ENCODE results near the gene LRRC71. TPM values are rescaled to one million over a fixed set of nuclear protein-coding genes. Genes with fewer than 3 reads are reported as not detected.

Gene LRRC71
- total and polyA plus RNA-seq, 4 donors = 0.30 to 8.5 (median 6.2) TPM

- Histone ChIP-seq H3K27me3 (ENCODE audit: control insufficient read depth, insufficient read depth, low read length) (peaks cover 42% of the 10 kb centered on the region), H3K27ac (ENCODE audit: low read depth, low read length) (no peak overlapping the region), H3K9me3 (ENCODE audit: control insufficient read depth, insufficient read depth, low read length) (peaks cover 1% of the 10 kb centered on the region), H3K36me3 (ENCODE audit: control insufficient read depth, insufficient read depth, low read length) (peaks cover 3% of the 10 kb centered on the region), H3K4me1 (ENCODE audit: control insufficient read depth, insufficient read depth, low read length) (peaks cover 23% of the 10 kb centered on the region), H3K4me3 (ENCODE audit: low read depth, low read length) (no peak overlapping the region)
- DNase-seq (ENCODE audit: low read depth in 4 of 6, low spot score in 6 of 6) = no peak
- 79% methylated on average over 2 of the region's 2 CpGs for WGBS (ENCODE audit: insufficient coverage)
Measured at GRCh38 chr1:156912310-156912709, 8.1 kb upstream of the LRRC71 start.

- peaks cover 39% of the 10 kb centered on the region for H3K27me3 ChIP-seq (ENCODE audit: control insufficient read depth, insufficient read depth, low read length)
- WGBS (ENCODE audit: insufficient coverage) = 57% methylated on average over 22 of the region's 24 CpGs
- DNase-seq (ENCODE audit: low read depth in 4 of 6, low spot score in 6 of 6) = no peak
- no peak overlapping the region for H3K4me3 ChIP-seq (ENCODE audit: low read depth, low read length)
- peaks cover 3% of the 10 kb centered on the region for H3K36me3 ChIP-seq (ENCODE audit: control insufficient read depth, insufficient read depth, low read length)
- peaks cover 1% of the 10 kb centered on the region for H3K9me3 ChIP-seq (ENCODE audit: control insufficient read depth, insufficient read depth, low read length)
- no peak overlapping the region for H3K27ac ChIP-seq (ENCODE audit: low read depth, low read length)
- H3K4me1 ChIP-seq (ENCODE audit: control insufficient read depth, insufficient read depth, low read length) = peaks cover 20% of the 10 kb centered on the region
Measured at GRCh38 chr1:156912861-156913808, 7.3 kb upstream of the LRRC71 start.

GRCh38 chr1:156913809-156914387 is 6.5 kb upstream of the LRRC71 start:
- Histone ChIP-seq H3K27ac (ENCODE audit: low read depth, low read length) (no peak overlapping the region), H3K4me1 (ENCODE audit: control insufficient read depth, insufficient read depth, low read length) (peaks cover 17% of the 10 kb centered on the region), H3K36me3 (ENCODE audit: control insufficient read depth, insufficient read depth, low read length) (no peaks in the 10 kb centered on the region), H3K27me3 (ENCODE audit: control insufficient read depth, insufficient read depth, low read length) (peaks cover 38% of the 10 kb centered on the region), H3K9me3 (ENCODE audit: control insufficient read depth, insufficient read depth, low read length) (peaks cover 1% of the 10 kb centered on the region), H3K4me3 (ENCODE audit: low read depth, low read length) (no peak overlapping the region)
- no peak for DNase-seq (ENCODE audit: low read depth in 4 of 6, low spot score in 6 of 6)
- 79% methylated on average over 10 of the region's 13 CpGs for WGBS (ENCODE audit: insufficient coverage)

- DNase-seq (ENCODE audit: low read depth in 4 of 6, low spot score in 6 of 6) = no peak
- 86% methylated on average over 6 of the region's 9 CpGs for WGBS (ENCODE audit: insufficient coverage)
- H3K27ac ChIP-seq (ENCODE audit: low read depth, low read length) = no peak overlapping the region
- peaks cover 37% of the 10 kb centered on the region for H3K27me3 ChIP-seq (ENCODE audit: control insufficient read depth, insufficient read depth, low read length)
- H3K4me1 ChIP-seq (ENCODE audit: control insufficient read depth, insufficient read depth, low read length) = peaks cover 17% of the 10 kb centered on the region
- H3K9me3 ChIP-seq (ENCODE audit: control insufficient read depth, insufficient read depth, low read length) = peaks cover 1% of the 10 kb centered on the region
- no peak overlapping the region for H3K4me3 ChIP-seq (ENCODE audit: low read depth, low read length)
- no peaks in the 10 kb centered on the region for H3K36me3 ChIP-seq (ENCODE audit: control insufficient read depth, insufficient read depth, low read length)
Measured at GRCh38 chr1:156914440-156914856, 6.0 kb upstream of the LRRC71 start.

- Histone ChIP-seq H3K4me1 (ENCODE audit: control insufficient read depth, insufficient read depth, low read length) (peaks cover 24% of the 10 kb centered on the region), H3K27me3 (ENCODE audit: control insufficient read depth, insufficient read depth, low read length) (peaks cover 76% of the 10 kb centered on the region), H3K4me3 (ENCODE audit: low read depth, low read length) (peak overlapping the region; percentile 29), H3K27ac (ENCODE audit: low read depth, low read length) (no peak overlapping the region), H3K9me3 (ENCODE audit: control insufficient read depth, insufficient read depth, low read length) (peaks cover 1% of the 10 kb centered on the region), H3K36me3 (ENCODE audit: control insufficient read depth, insufficient read depth, low read length) (no peaks in the 10 kb centered on the region)
- WGBS (ENCODE audit: insufficient coverage) = 100% methylated on average over 1 of the region's 7 CpGs
- DNase-seq (ENCODE audit: low read depth in 4 of 6, low spot score in 6 of 6) = no peak
Measured at GRCh38 chr1:156921053-156921529, 659 bp downstream of the LRRC71 start.

GRCh38 chr1:156922986-156923669 is 2.7 kb downstream of the LRRC71 start:
- H3K4me3 ChIP-seq (ENCODE audit: low read depth, low read length) = no peak overlapping the region
- H3K36me3 ChIP-seq (ENCODE audit: control insufficient read depth, insufficient read depth, low read length) = peaks cover 2% of the 10 kb centered on the region
- no peaks in the 10 kb centered on the region for H3K9me3 ChIP-seq (ENCODE audit: control insufficient read depth, insufficient read depth, low read length)
- H3K27me3 ChIP-seq (ENCODE audit: control insufficient read depth, insufficient read depth, low read length) = peaks cover 92% of the 10 kb centered on the region
- H3K4me1 ChIP-seq (ENCODE audit: control insufficient read depth, insufficient read depth, low read length) = peaks cover 35% of the 10 kb centered on the region
- 6% methylated on average over 8 of the region's 11 CpGs for WGBS (ENCODE audit: insufficient coverage)
- H3K27ac ChIP-seq (ENCODE audit: low read depth, low read length) = no peak overlapping the region
- DNase-seq (ENCODE audit: low read depth in 4 of 6, low spot score in 6 of 6) = no peak

- Histone ChIP-seq H3K27me3 (ENCODE audit: control insufficient read depth, insufficient read depth, low read length) (peaks cover 92% of the 10 kb centered on the region), H3K9me3 (ENCODE audit: control insufficient read depth, insufficient read depth, low read length) (no peaks in the 10 kb centered on the region), H3K27ac (ENCODE audit: low read depth, low read length) (no peak overlapping the region), H3K36me3 (ENCODE audit: control insufficient read depth, insufficient read depth, low read length) (peaks cover 2% of the 10 kb centered on the region), H3K4me1 (ENCODE audit: control insufficient read depth, insufficient read depth, low read length) (peaks cover 35% of the 10 kb centered on the region), H3K4me3 (ENCODE audit: low read depth, low read length) (no peak overlapping the region)
- peak in 2 of 6 donors; percentile 20 to 24 for DNase-seq (ENCODE audit: low read depth in 4 of 6, low spot score in 6 of 6)
- WGBS (ENCODE audit: insufficient coverage) = 1% methylated on average over 42 of the region's 64 CpGs
Measured at GRCh38 chr1:156923670-156924477, 3.4 kb downstream of the LRRC71 start.

GRCh38 chr1:156924478-156925153 is 4.2 kb downstream of the LRRC71 start:
- no peak overlapping the region for H3K4me3 ChIP-seq (ENCODE audit: low read depth, low read length)
- 28% methylated on average over 13 of the region's 22 CpGs for WGBS (ENCODE audit: insufficient coverage)
- peaks cover 2% of the 10 kb centered on the region for H3K36me3 ChIP-seq (ENCODE audit: control insufficient read depth, insufficient read depth, low read length)
- H3K4me1 ChIP-seq (ENCODE audit: control insufficient read depth, insufficient read depth, low read length) = peaks cover 35% of the 10 kb centered on the region
- H3K27ac ChIP-seq (ENCODE audit: low read depth, low read length) = no peak overlapping the region
- no peak for DNase-seq (ENCODE audit: low read depth in 4 of 6, low spot score in 6 of 6)
- H3K9me3 ChIP-seq (ENCODE audit: control insufficient read depth, insufficient read depth, low read length) = no peaks in the 10 kb centered on the region
- H3K27me3 ChIP-seq (ENCODE audit: control insufficient read depth, insufficient read depth, low read length) = peaks cover 95% of the 10 kb centered on the region

Data from spinal cord (tissue), 10 donors.